GM06990 (cell line): ENCODE results near the gene LAMA2.

Source experiments
- DNase-seq: peaks from one replicate; pipeline ENCODE4 v3.0.0-alpha.2; 2011; ENCODE audit not compliant: insufficient read length; ENCODE audit errors: extremely low read depth
- H3K27me3 ChIP-seq: replicated peaks from 2 replicates; pipeline ENCODE4 v1.6.0; 2011; ENCODE audit warnings: low read length; ENCODE audit not compliant: control insufficient read depth, insufficient read depth
- H3K36me3 ChIP-seq: 2 replicates; pipeline ENCODE4 v1.5.1; 2011; ENCODE audit warnings: low read length; ENCODE audit not compliant: control insufficient read depth, insufficient read depth
- H3K4me3 ChIP-seq: replicated peaks from 2 replicates; pipeline ENCODE4 v1.5.1; 2011; ENCODE audit warnings: low read depth, mild to moderate bottlenecking, control low read depth, low read length
- TF ChIP-seq, protein P1 (sequence below): IDR thresholded peaks from 2 replicates; pipeline ENCODE4 v1.5.1; 2011; ENCODE audit warnings: low read length, control low read depth, mild to moderate bottlenecking, inconsistent platforms; ENCODE audit not compliant: insufficient read depth, poor library complexity, severe bottlenecking

The LAMA2 gene

DNA sequence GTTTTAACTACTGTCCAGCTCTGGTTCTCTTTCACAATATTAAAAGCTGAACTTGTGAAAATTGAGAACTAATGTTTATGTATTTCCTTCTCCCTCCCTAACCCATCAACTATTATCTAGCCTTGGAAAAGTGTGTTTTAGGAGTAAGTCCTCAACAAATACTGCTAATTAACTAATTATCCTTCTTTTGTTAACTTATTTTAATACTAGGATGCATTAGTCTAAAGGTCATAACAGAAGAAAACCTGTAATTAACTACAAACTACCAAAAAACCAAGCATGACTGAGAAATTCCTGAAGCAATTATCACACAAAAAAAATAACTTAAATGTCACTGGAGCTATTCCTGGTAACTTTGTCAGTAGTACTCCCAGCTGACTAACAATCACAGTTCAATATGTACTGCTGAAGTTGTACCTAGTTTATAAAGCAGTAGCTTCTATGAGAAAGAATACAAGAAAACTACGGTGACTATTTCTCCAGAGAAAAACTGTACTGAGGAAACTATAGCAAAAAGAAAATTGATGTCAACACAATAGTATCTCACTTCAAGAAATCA is 301.9 kb downstream of the LAMA2 start:
- no peak for DNase-seq
- Histone ChIP-seq H3K4me3 (no peak overlapping the region), H3K27me3 (no peaks in the 10 kb centered on the region), H3K36me3 (no peaks in the 10 kb centered on the region)
- TF ChIP-seq, protein P1, sequence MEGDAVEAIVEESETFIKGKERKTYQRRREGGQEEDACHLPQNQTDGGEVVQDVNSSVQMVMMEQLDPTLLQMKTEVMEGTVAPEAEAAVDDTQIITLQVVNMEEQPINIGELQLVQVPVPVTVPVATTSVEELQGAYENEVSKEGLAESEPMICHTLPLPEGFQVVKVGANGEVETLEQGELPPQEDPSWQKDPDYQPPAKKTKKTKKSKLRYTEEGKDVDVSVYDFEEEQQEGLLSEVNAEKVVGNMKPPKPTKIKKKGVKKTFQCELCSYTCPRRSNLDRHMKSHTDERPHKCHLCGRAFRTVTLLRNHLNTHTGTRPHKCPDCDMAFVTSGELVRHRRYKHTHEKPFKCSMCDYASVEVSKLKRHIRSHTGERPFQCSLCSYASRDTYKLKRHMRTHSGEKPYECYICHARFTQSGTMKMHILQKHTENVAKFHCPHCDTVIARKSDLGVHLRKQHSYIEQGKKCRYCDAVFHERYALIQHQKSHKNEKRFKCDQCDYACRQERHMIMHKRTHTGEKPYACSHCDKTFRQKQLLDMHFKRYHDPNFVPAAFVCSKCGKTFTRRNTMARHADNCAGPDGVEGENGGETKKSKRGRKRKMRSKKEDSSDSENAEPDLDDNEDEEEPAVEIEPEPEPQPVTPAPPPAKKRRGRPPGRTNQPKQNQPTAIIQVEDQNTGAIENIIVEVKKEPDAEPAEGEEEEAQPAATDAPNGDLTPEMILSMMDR: no peak

DNA sequence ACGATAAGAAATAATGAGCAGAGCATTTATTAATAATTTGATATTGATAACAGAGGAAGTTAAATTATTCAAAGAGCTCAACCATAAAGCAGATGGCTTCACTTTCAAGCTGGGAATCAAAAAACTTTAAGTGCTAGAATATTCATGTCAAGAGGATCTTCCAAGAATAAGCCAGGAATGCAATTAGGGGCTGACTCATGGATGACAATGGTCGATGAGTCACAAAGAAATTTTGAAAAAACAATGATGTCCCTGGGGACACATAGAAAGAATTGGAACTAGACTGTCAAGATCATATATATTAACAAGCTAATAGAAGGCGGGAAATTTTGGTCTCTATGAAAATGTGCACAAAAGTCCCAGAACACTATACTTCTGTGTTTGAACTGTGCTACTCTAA is 304.1 kb downstream of the LAMA2 start:
- TF ChIP-seq, protein P1: no peak
- Histone ChIP-seq H3K36me3 (no peaks in the 10 kb centered on the region), H3K27me3 (no peaks in the 10 kb centered on the region), H3K4me3 (no peak overlapping the region)
- DNase-seq: no peak

DNA sequence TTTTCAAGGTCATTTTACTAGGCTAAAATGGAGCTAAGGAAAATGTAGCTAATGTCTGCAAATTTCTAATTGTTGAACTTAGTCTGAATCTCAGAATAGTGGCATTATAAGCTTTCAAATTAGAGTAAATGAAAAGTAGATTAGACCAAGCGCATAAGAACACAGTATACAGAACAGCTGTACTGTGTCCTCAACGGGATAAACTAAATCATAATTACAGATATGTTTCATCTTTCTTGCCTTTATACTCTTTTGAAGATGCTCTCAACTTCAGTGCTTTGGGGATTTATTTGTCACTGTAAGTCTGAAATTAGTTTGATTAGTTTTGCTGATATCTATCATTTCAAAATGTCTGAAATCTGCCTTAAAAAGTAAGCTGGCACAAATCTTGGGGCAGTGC is 305.4 kb downstream of the LAMA2 start:
- Histone ChIP-seq H3K27me3 (no peaks in the 10 kb centered on the region), H3K4me3 (no peak overlapping the region), H3K36me3 (no peaks in the 10 kb centered on the region)
- TF ChIP-seq, protein P1: no peak
- DNase-seq: no peak

DNA sequence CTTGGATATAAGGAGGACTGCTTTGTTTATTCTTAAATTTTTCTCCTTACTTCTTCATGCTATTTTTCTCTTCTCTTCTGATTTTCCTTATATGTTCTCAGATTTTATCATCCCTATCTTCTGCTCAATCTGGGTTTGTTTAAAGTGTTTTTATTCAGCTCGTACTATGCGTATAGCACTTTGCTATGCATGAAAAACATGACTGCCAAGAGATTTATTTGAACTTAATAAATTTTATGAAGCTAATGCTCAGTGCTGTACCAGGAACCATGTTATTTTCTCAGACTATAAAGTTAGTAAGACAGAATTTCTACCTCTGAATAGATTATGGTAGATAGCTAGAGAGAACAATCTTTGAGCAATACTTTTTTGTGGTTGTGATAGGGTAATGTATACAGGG is 305.9 kb downstream of the LAMA2 start:
- H3K27me3 ChIP-seq: no peaks in the 10 kb centered on the region
- no peaks in the 10 kb centered on the region for H3K36me3 ChIP-seq
- no peak overlapping the region for H3K4me3 ChIP-seq
- no peak for DNase-seq
- TF ChIP-seq, protein P1: no peak

DNA sequence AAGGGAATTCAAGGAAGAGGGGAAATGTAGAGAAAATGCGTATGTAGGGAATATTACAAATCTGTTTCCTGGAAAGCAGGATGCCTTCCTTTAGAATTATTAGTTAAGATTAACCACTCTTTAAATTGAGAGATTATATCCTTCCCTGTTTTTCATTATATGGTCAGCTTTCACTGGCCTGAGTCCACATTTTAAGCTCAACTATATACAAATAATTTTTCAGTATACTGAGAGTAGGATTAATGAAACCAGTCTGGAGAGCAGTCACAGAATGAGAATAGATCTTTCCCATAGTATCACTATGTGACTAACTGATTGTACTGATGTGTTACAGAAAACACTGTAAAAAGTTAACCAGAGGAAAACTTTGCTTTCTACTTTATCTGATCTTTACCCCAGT is 306.3 kb downstream of the LAMA2 start:
- no peak overlapping the region for H3K4me3 ChIP-seq

DNA sequence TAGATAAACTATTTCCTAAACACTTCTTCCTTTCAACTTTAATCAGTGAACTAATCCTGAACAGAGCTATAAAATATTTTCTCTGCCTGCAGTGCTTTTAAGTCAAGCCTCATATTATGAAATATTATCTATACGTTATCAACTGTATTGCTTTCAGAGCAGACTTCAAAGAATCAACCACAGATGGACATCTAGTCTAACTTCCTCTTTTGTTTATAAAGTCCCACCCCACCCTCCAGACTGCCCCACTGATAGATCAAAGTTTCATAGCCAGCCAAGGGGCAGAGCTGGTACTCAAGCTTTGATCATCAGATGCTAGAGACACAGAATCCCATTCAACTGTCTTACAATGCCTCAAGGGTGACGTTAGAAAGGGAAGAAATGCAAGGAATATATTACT is 308.3 kb downstream of the LAMA2 start:
- Histone ChIP-seq H3K36me3 (no peaks in the 10 kb centered on the region), H3K27me3 (no peaks in the 10 kb centered on the region), H3K4me3 (no peak overlapping the region)
- TF ChIP-seq, protein P1: no peak
- no peak for DNase-seq

More for the DNA sequence above, 306.3 kb downstream of the LAMA2 start:
- H3K36me3 ChIP-seq: no peaks in the 10 kb centered on the region
- no peak for DNase-seq
- no peaks in the 10 kb centered on the region for H3K27me3 ChIP-seq
- TF ChIP-seq, protein P1: no peak
